Stimulated activated CD4-positive, alpha-beta T cell treated with anti-CD3 and anti-CD28 coated beads, TNF-alpha, amount 100 ng/mL, for 48 hours (primary cell): ENCODE measurements around the gene APPL2.
"Not testable (repeated sequence)": the region's sequence is repeated elsewhere in the genome, so short reads cannot be mapped to it uniquely, and the experiment has no call there.

ENCODE experiments used
- DNase-seq, 3 donors: peaks; one replicate each; pipeline ENCODE4 v3.0.0-alpha.2; 2020; ENCODE audit warnings: low read depth in 3 of 3

APPL2 gene

DNA sequence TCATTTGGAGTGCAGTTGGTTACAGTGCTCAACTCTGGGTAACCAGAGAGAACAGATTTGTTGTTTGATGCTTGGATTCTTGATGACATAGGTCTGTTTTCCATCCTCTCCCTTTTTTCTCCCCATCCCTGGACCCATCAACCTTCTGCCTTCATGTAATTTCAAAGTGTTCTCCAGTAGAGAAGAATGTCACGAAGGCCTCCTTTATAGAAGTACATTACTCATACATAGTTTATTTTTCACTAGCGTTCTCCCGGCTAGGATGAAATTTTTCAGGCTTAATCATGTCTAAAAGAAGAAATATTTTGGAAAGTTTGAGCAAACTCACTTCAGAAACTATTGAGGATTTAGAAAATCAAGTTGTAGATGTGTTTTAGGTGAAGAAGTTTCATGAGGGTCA, 20.9 kb upstream of the APPL2 start:
- DNase-seq = no peak

DNA sequence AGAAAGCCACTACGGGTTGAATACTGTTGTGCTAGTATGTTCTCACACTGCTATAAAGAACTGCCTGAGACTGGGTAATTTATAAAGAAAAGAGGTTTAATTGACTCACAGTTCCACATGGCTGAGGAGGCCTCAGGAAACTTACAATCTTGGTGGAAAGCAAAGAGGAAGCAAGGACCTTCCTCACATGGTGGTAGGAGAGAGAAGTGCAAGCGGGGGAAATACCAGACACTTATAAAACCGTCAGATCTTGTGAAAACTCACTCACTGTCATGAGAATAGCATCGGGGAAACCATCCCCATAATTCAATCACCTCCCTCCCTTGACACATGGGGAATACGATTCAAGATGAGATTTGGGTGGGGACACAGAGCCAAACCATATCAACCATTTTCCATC, 20.5 kb upstream of the APPL2 start:
- DNase-seq = not testable (repeated sequence)

DNA sequence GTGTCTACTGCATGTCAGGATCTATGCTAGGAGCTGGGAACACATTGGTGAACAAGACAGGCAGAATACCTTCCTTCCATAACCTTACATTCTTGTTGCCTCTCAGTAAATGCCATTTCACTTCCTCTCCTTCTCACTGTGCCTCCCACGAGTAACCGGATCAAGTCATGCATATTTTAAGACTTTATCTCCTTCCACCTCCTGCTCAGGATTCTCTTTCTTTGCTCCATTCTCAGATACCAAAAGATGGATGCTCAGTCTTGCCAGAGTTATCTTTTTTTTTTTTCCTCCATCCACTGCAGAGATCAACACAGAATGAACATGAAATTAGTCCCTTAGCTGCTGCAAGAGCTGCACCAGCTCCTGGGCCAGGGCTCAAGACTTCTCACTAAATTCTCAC, 20.0 kb upstream of the APPL2 start:
- DNase-seq = no peak

- DNase-seq = no peak
Measured at GRCh38 chr12:105253866-105254513, 18.0 kb upstream of the APPL2 start.

- no peak for DNase-seq
Measured at GRCh38 chr12:105252901-105253300, 16.9 kb upstream of the APPL2 start.

GRCh38 chr12:105245776-105246427, 9.9 kb upstream of the APPL2 start:
- not testable (repeated sequence) for DNase-seq

GRCh38 chr12:105245291-105245690, 9.3 kb upstream of the APPL2 start:
- DNase-seq = no peak

DNA sequence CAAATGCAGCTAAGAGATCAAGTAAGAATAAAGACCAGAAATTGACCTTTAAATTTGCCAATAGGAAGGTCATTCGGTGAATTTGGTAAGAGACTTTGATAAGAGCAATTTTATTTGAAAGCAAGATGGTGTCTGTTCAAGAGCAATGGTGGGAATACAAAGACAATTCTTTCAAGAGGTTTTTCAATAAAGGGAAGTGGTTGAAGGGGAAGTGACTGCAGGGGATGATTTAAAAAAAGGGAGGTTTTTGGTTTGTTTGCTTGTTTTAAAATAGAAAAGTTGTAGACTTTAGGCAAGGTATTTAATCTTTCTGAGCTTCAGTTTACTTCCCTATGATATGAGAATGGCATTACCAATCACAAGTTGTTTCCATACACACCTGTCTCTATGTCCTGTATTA, 4.3 kb upstream of the APPL2 start:
- DNase-seq = no peak

- no peak for DNase-seq
Measured at GRCh38 chr12:105239304-105239703, 3.3 kb upstream of the APPL2 start.

- DNase-seq = no peak
Measured at GRCh38 chr12:105237666-105238065, 1.7 kb upstream of the APPL2 start.

- no peak for DNase-seq
Measured at GRCh38 chr12:105235281-105235731, 668 bp downstream of the APPL2 start.

DNA sequence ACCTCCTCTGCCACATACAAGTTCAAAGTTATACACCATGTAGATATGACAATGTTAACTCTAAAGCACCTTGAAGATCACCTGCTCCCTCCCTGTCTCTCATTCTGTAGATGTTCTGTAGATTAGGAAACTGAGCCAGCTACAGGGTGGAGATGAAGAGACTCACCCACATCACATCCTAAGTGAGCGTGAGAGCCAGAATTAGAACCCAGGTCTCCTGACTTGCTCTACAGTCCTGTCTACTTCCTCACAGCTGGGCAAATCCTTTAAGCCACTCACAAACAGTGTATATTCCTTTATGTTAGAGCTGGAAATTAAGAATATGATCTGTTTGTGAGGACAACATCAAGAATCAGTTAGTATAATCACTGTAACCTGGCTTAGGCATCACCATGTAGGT, 1.8 kb downstream of the APPL2 start:
- no peak for DNase-seq

DNA sequence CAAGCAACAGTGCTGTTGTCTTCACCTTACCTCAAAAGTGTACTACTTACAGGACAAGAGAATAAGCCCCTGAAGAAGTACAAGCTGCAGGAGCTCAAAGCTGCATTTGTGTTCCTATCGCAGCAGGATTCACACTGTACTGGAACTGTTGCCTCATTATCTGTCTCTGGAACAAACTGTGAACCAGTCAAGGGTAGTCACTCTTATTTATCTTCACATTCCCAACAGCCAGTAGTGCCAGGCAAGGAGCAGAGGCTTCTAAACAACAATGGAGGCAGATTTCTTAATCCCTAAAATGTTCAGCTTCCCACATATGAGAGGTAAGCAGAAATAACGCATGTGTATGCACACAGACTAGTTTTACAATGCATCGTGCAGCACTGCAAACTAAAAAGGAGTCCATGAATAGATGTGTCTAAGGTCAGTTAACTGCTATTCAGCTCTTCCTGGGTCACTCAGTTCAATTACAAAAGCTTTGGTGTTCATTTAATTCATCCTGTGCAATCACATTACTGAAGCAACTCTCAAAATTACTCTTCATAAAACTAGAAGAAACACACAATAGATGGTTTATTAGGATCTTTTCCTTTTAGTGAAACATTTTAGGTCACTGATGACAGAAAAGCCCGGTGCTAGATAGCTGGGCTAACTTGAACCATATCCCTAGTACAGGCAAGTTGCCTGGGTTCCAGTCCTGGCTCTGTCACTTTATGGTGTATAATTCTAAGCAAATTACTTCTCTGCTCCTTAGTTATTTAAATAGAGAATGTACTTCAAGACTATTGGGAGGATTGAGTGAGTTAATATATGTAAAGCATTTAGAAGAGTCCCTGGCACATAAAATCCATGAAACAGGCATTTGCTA, 2.7 kb downstream of the APPL2 start:
- DNase-seq = no peak

DNA sequence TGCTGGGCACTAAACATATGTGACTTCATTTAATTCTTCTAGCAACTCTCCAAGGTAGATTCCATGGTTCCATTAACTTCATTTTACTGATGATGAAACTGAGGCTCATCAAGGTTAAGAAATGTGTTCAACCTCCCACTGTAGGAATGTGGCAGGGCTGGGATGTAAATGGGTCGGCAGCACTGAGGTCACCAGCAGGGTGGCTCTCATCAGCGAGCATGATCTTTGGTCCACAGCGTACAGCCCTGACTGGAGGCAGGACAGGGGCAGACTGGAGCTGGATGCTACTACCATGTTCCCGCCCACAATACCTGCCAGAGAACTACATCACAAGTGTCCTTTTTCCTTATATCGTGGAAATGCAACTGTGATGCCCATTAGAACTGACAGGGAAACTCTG, 4.6 kb downstream of the APPL2 start:
- no peak for DNase-seq

GRCh38 chr12:105229371-105229770, 6.6 kb downstream of the APPL2 start:
- no peak for DNase-seq

DNA sequence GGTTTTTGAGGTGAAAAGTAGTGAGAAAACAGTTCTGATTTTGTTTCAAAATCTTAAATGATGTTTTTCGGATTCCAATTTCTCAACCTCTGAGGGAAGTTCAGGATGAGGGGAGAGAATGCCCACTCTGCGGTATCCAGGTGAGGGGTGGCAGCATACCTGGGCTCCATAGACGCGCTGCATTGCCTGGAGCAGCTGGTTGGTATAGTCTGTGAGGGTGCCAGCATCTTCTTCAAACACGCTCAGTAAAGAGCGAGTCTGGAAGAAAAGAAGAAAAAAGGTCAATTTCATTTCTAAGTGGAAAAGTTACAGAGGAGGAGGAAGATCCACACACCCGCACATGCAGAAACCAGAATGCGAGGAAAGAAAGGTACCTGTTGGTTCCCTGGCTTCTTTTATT, 7.0 kb downstream of the APPL2 start:
- no peak for DNase-seq

- no peak for DNase-seq
Measured at GRCh38 chr12:105228494-105228893, 7.5 kb downstream of the APPL2 start.

DNA sequence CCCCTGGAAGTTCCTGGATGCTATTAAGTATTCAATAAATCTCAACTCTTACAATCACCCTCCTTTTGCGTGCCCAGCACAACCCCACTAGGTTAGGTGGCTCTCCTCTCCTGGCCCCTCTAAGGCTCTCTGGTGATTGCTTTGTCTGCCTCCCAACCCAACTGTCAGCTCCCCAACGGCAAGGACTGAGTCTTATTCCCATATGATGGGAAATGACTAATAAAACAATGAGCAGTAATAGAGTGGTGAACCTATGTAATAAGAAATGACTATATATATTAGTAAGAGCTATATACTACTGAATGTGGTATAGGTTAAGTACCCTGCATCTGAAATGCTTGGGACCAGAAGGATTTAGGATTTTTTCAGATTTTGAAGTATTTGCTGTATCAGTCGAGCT, 8.1 kb downstream of the APPL2 start:
- DNase-seq = no peak

DNA sequence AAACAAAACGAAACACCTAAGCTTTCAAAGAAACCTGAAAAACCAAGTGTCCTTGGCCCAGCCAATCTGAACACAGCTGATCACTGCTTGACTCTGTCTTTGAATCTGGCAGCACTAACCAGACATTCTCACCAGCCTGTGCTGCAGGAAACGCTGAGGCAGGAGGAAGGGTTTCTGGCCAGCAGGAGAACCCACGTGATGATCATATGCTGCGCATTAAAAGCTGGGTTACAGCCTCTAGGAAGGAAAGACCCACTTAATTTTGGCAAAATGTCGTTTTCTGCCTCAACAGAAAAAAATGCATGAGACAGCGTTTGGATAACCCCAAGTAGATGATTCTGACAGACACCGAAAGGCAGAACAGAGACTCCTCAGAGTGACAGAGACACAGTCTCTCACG, 9.8 kb downstream of the APPL2 start:
- DNase-seq = no peak

GRCh38 chr12:105225505-105226015, 10.4 kb downstream of the APPL2 start:
- DNase-seq = no peak

DNA sequence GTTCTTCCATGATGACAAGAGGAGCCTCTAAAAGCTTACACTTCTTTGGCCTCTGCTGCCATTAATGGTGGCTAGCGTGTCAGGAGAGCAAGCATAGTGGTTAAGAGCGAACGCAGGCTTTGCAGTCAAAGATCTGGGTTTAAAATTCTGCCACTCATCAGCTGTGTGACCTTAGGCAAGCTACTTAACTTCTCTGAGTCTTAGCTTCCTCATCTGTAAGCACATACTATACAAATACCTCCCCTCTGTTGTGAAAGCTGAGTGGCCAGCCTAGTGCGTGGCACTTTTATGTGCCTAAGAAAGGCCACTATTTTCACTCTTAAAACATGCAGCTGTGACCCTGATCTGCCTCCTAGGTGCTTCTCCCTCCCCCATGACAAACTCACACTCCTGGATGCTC, 11.6 kb downstream of the APPL2 start:
- no peak for DNase-seq

GRCh38 chr12:105223884-105224283, 12.1 kb downstream of the APPL2 start:
- DNase-seq = no peak
